ENCODE results near the gene LGALS9. TPM values are rescaled to one million over a fixed set of nuclear protein-coding genes. Genes with fewer than 3 reads are reported as not detected.

LGALS9 gene
- total RNA-seq, 2 experiments from 2014 or later = 38.3 to 39.8 TPM

DNA sequence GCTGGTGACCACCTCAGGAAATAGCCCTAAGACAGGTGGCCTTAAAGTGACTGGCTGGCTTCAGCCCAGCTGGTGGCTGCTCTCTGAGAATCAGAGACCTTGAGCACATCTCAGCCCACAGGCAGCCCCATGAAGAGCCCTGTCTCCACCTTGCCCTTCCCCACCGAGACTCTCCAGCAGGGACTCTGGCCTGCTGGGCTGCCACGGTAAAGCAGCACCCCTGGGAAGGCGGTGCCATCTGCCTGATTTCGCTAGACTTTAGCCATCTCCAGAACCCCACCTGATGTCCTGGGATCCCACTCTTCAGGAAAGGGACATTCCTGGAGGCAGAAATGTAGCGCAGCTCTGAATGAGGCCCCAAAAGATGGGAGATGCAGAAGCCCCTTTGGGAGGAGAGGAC, 45.2 kb upstream of the LGALS9 start:
- POLR2A ChIA-PET = no interaction called here
- no peak overlapping the region for H3K27ac Mint-ChIP-seq

DNA sequence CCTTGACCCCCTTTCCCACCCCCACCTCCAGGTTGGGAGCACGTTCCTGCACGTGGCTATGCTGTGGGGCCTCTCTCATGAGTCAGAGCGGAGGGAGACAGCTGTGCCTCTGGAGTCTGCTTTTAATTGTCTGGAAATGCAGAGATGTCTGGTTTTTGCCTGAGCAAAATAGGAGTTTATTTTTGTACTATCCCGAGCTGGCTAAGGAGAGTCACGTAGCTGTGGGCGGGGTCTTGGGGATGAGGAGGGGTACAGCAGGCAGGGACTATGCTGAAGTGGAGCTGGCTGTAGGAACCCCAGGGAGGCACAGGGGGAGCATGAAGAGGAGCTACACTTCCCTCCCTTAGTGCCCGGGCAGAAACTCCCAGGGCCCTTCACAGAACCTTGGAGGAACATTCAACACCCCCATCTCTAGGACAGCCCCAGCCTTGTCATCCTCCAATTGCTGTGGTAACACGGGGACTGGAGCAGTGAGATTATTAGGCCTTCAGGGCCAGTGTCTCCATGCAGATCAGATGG, 44.7 kb upstream of the LGALS9 start:
- Histone ChIP-seq H3K27ac (ENCODE audit: low read depth in 1 of 2, low read length in 2 of 2) (no peak overlapping the region), H3K36me3 (ENCODE audit: insufficient read depth, low read length) (peaks cover 9% of the 10 kb centered on the region), H3K4me1 (ENCODE audit: insufficient read depth, low read length) (no peaks in the 10 kb centered on the region), H3K9me3 (ENCODE audit: control insufficient read depth in 1 of 2, insufficient read depth in 1 of 2, low read length in 2 of 2) (no peaks in the 10 kb centered on the region), H3K27me3 (ENCODE audit: control insufficient read depth in 1 of 2, insufficient read depth in 2 of 2, low read length in 2 of 2) (no peaks in the 10 kb centered on the region), H3K4me3 (ENCODE audit: low read length) (no peak overlapping the region)
- CTCF ChIA-PET = no interaction called here
- intact Hi-C loops (cut with DNase I, micrococcal nuclease) = no loop called here
- Mint-ChIP-seq H3K27me3 (no peaks in the 10 kb centered on the region), H3K36me3 (ENCODE audit: low read depth) (peaks cover 19% of the 10 kb centered on the region), H3K4me1 (ENCODE audit: low read depth) (no peaks in the 10 kb centered on the region), H3K27ac (no peak overlapping the region), H3K4me3 (no peak overlapping the region), H3K9me3 (no peaks in the 10 kb centered on the region)
- TF ChIP-seq, protein P1, sequence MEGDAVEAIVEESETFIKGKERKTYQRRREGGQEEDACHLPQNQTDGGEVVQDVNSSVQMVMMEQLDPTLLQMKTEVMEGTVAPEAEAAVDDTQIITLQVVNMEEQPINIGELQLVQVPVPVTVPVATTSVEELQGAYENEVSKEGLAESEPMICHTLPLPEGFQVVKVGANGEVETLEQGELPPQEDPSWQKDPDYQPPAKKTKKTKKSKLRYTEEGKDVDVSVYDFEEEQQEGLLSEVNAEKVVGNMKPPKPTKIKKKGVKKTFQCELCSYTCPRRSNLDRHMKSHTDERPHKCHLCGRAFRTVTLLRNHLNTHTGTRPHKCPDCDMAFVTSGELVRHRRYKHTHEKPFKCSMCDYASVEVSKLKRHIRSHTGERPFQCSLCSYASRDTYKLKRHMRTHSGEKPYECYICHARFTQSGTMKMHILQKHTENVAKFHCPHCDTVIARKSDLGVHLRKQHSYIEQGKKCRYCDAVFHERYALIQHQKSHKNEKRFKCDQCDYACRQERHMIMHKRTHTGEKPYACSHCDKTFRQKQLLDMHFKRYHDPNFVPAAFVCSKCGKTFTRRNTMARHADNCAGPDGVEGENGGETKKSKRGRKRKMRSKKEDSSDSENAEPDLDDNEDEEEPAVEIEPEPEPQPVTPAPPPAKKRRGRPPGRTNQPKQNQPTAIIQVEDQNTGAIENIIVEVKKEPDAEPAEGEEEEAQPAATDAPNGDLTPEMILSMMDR (IDR thresholded peaks at IDR 0.05) = no peak
- no peak for ATAC-seq (ENCODE audit: poor library complexity)
- POLR2A ChIA-PET = no interaction called here
- DNase-seq = no peak

More for the DNA sequence above, 45.2 kb upstream of the LGALS9 start:
- Histone ChIP-seq H3K27ac (ENCODE audit: low read depth in 1 of 2, low read length in 2 of 2) (no peak overlapping the region), H3K27me3 (ENCODE audit: control insufficient read depth in 1 of 2, insufficient read depth in 2 of 2, low read length in 2 of 2) (no peaks in the 10 kb centered on the region), H3K9me3 (ENCODE audit: control insufficient read depth in 1 of 2, insufficient read depth in 1 of 2, low read length in 2 of 2) (no peaks in the 10 kb centered on the region), H3K4me1 (ENCODE audit: insufficient read depth, low read length) (no peaks in the 10 kb centered on the region), H3K36me3 (ENCODE audit: insufficient read depth, low read length) (peaks cover 9% of the 10 kb centered on the region), H3K4me3 (ENCODE audit: low read length) (no peak overlapping the region)
- Mint-ChIP-seq H3K27me3 (no peaks in the 10 kb centered on the region), H3K9me3 (no peaks in the 10 kb centered on the region), H3K4me1 (ENCODE audit: low read depth) (no peaks in the 10 kb centered on the region), H3K4me3 (no peak overlapping the region), H3K36me3 (ENCODE audit: low read depth) (peaks cover 14% of the 10 kb centered on the region)
- CTCF ChIA-PET = no interaction called here
- ATAC-seq (ENCODE audit: poor library complexity) (no peak), DNase-seq (no peak)
- intact Hi-C loops (cut with DNase I, micrococcal nuclease) = no loop called here
- TF ChIP-seq, protein P1 (IDR thresholded peaks at IDR 0.05) = no peak

DNA sequence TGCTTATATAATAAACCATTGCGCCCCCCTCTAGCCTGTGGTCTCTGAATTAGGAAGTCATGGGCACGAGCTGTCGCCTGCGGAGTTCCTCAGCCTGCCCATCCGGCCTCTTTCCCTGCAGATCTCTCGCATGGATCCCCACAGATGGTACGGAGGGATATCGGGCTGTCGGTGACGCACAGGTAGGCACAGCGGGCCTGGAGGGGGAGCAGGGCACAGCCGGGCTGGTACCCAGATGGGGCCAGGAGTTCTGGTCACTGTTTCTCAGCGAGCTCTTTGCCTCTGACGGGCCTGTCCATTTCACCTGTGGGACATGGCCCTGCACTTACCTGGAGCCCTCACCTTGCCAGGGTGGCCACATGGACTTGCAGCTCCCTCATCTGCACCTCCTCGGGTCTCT, 42.6 kb upstream of the LGALS9 start:
- Mint-ChIP-seq H3K36me3 (ENCODE audit: low read depth) (peaks cover 26% of the 10 kb centered on the region), H3K27ac (no peak overlapping the region), H3K4me1 (ENCODE audit: low read depth) (no peaks in the 10 kb centered on the region), H3K27me3 (no peaks in the 10 kb centered on the region), H3K9me3 (no peaks in the 10 kb centered on the region), H3K4me3 (no peak overlapping the region)
- H3K9me3 ChIP-seq (ENCODE audit: control insufficient read depth in 1 of 2, insufficient read depth in 1 of 2, low read length in 2 of 2) = no peaks in the 10 kb centered on the region
- H3K36me3 ChIP-seq (ENCODE audit: insufficient read depth, low read length) = peaks cover 15% of the 10 kb centered on the region
- intact Hi-C loops (cut with DNase I, micrococcal nuclease) = no loop called here
- no peak for DNase-seq
- H3K4me3 ChIP-seq (ENCODE audit: low read length) = no peak overlapping the region
- ATAC-seq (ENCODE audit: poor library complexity) = no peak
- POLR2A ChIA-PET = no interaction called here
- TF ChIP-seq, protein P1 (IDR thresholded peaks at IDR 0.05) = no peak
- H3K27me3 ChIP-seq (ENCODE audit: control insufficient read depth in 1 of 2, insufficient read depth in 2 of 2, low read length in 2 of 2) = no peaks in the 10 kb centered on the region
- no peak overlapping the region for H3K27ac ChIP-seq (ENCODE audit: low read depth in 1 of 2, low read length in 2 of 2)
- CTCF ChIA-PET = no interaction called here
- H3K4me1 ChIP-seq (ENCODE audit: insufficient read depth, low read length) = no peaks in the 10 kb centered on the region

All from CD4-positive, alpha-beta T cell (primary cell).